ENCODE data around the gene SH2D4B.

Gene SH2D4B

DNA sequence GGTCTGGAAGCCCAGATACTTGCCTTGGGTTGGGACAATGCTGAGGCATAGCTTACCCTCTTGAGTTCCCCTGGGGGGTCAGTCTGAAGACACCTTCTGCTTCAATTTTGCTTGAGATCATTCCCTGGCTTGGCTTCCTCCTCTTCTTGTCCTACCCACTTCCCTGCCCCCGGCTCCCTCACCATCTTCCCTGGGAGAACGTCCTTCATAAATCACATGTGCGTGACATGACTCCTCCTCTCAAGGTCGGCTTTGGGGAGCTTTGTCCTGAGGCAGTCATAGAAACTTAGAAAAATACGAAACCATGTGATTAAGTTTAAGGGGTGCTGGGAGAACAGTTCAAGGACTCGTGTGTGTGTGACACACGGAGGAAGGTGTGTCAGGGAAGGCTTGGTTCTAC, 122.6 kb downstream of the SH2D4B start:
- no peak overlapping the region for H3K4me3 Mint-ChIP-seq

GRCh38 chr10:80660736-80661135, 123.0 kb downstream of the SH2D4B start:
- no peak overlapping the region for H3K4me3 Mint-ChIP-seq
- peaks cover 3% of the 10 kb centered on the region for H3K27me3 Mint-ChIP-seq
- H3K36me3 Mint-ChIP-seq (ENCODE audit: low read depth): no peaks in the 10 kb centered on the region
- H3K4me1 Mint-ChIP-seq (ENCODE audit: low read depth): peaks cover 19% of the 10 kb centered on the region
- intact Hi-C loops (cut with micrococcal nuclease): loop anchor here (10.0 kb wide), 1 partner anchor 354 kb away; no protein-coding TSS in a partner anchor
- no peaks in the 10 kb centered on the region for H3K9me3 Mint-ChIP-seq
- no peak overlapping the region for H3K27ac Mint-ChIP-seq

More for the DNA sequence above, 122.6 kb downstream of the SH2D4B start:
- intact Hi-C loops (cut with micrococcal nuclease): loop anchor here (10.0 kb wide), 1 partner anchor 355 kb away; no protein-coding TSS in a partner anchor
- Mint-ChIP-seq H3K4me1 (ENCODE audit: low read depth) (peaks cover 19% of the 10 kb centered on the region), H3K27ac (no peak overlapping the region), H3K9me3 (no peaks in the 10 kb centered on the region), H3K36me3 (ENCODE audit: low read depth) (no peaks in the 10 kb centered on the region), H3K27me3 (peaks cover 3% of the 10 kb centered on the region)

DNA sequence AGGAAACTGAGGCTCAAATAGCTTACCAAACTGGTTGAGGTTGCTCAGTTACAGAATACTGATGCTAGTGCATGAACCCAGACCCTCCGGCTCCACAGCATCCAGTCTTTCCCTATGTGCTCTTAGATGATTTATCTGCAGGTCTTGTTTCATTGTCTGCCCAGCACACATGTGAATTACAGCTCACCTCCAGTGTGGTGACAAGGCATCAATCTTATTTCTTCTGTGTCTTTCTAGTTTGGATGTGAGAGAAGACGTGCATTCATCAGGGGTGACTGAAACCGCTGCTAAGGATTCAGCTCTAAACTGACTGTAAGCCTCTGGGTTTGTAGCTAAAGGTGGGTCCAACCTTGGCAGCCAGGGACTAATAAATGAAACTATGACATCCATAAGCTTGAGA, 123.8 kb downstream of the SH2D4B start:
- no peaks in the 10 kb centered on the region for H3K9me3 Mint-ChIP-seq
- H3K4me3 Mint-ChIP-seq: no peak overlapping the region
- peaks cover 3% of the 10 kb centered on the region for H3K27me3 Mint-ChIP-seq
- H3K27ac Mint-ChIP-seq: no peak overlapping the region
- no peaks in the 10 kb centered on the region for H3K36me3 Mint-ChIP-seq (ENCODE audit: low read depth)
- H3K4me1 Mint-ChIP-seq (ENCODE audit: low read depth): peaks cover 19% of the 10 kb centered on the region
- intact Hi-C loops (cut with micrococcal nuclease): loop anchor here (10.0 kb wide), 1 partner anchor 353 kb away; no protein-coding TSS in a partner anchor

DNA sequence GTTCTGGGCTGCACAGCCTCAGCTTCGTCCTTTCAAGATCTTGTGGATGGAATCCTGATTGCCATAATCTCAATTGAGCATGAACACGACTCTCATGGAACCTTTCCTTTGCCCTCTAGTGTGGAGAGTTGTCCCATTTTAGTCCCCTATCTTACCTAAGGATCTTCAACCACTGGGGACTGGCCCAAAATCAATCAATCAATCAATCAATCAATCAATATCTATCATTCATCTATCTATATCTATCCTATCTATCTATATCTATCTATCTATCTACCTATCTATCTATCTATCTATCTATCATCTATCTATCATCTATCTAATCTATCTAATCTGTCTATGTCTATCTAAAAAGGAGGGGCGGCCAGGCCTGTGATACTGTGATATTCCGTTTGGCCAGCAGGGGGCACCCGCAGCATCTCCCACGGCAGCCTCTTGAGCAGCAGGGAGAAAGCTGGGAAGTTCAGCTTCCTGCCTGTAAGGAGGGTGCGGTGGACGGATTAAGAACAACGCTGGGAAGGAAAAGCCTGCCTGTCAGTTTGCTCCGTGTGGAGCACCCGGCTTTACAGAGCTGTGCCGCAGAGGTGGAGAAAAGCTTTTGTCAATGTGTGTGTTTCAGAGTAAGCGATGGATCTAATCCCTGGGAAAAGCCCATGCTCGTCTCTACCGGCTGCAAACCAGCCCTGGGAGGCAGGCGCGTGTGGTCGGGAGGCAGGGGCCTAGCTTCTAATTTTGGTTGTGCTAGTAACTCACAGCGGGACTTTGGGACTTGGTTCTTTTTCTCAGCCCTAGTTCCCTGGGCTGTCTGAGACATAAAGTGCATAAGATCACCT, 124.9 kb downstream of the SH2D4B start:
- intact Hi-C loops (cut with micrococcal nuclease): loop anchor here (10.0 kb wide), 1 partner anchor 352 kb away; no protein-coding TSS in a partner anchor
- Mint-ChIP-seq H3K9me3 (no peaks in the 10 kb centered on the region), H3K36me3 (ENCODE audit: low read depth) (no peaks in the 10 kb centered on the region), H3K27me3 (peaks cover 5% of the 10 kb centered on the region), H3K4me1 (ENCODE audit: low read depth) (peaks cover 19% of the 10 kb centered on the region), H3K27ac (no peak overlapping the region), H3K4me3 (peak overlapping the region; percentile 37)

- Mint-ChIP-seq H3K27ac (no peak overlapping the region), H3K36me3 (ENCODE audit: low read depth) (no peaks in the 10 kb centered on the region), H3K4me3 (no peak overlapping the region), H3K27me3 (peaks cover 5% of the 10 kb centered on the region), H3K9me3 (no peaks in the 10 kb centered on the region), H3K4me1 (ENCODE audit: low read depth) (peaks cover 19% of the 10 kb centered on the region)
- intact Hi-C loops (cut with micrococcal nuclease): loop anchor here (1.0 to 10.0 kb wide), 2 partner anchors 260 to 351 kb away; no protein-coding TSS in a partner anchor
Observed at GRCh38 chr10:80664071-80664680, 126.5 kb downstream of the SH2D4B start.

- Mint-ChIP-seq H3K4me3 (no peak overlapping the region), H3K36me3 (ENCODE audit: low read depth) (no peaks in the 10 kb centered on the region), H3K9me3 (no peaks in the 10 kb centered on the region), H3K4me1 (ENCODE audit: low read depth) (no peaks in the 10 kb centered on the region), H3K27me3 (peaks cover 2% of the 10 kb centered on the region), H3K27ac (no peak overlapping the region)
- intact Hi-C loops (cut with micrococcal nuclease): loop anchor here (10.0 kb wide), 1 partner anchor 345 kb away; no protein-coding TSS in a partner anchor
Observed at GRCh38 chr10:80669485-80669884, 131.8 kb downstream of the SH2D4B start.

- intact Hi-C loops (cut with micrococcal nuclease): no loop called here
- Mint-ChIP-seq H3K27ac (no peak overlapping the region), H3K27me3 (peaks cover 2% of the 10 kb centered on the region), H3K9me3 (no peaks in the 10 kb centered on the region), H3K4me3 (no peak overlapping the region), H3K36me3 (ENCODE audit: low read depth) (no peaks in the 10 kb centered on the region), H3K4me1 (ENCODE audit: low read depth) (no peaks in the 10 kb centered on the region)
Observed at GRCh38 chr10:80670774-80671173, 133.1 kb downstream of the SH2D4B start.

DNA sequence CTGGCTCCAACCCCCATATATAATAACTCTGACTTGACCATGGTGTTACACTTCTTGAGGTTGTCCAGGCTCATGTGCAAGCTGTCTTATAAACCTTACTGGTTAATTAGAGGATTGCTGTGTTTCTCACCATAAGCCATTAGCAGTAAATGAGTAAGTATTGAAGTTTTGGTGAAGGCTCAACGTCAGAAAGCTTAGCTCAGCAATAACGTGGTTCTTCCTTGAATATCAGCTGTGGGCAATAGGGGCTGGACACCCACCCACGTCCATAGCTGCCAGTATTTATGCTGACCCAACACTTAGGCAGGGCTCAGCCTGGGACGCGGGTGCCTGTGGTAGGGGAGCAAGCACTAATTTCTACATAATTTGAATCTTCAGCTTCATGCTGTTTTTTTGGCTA, 134.1 kb downstream of the SH2D4B start:
- no peaks in the 10 kb centered on the region for H3K9me3 Mint-ChIP-seq
- no peak overlapping the region for H3K4me3 Mint-ChIP-seq
- H3K27me3 Mint-ChIP-seq: peaks cover under 1% of the 10 kb centered on the region
- intact Hi-C loops (cut with micrococcal nuclease): no loop called here
- no peak overlapping the region for H3K27ac Mint-ChIP-seq
- H3K36me3 Mint-ChIP-seq (ENCODE audit: low read depth): no peaks in the 10 kb centered on the region
- no peaks in the 10 kb centered on the region for H3K4me1 Mint-ChIP-seq (ENCODE audit: low read depth)

GRCh38 chr10:80672613-80673012, 134.9 kb downstream of the SH2D4B start:
- no peaks in the 10 kb centered on the region for H3K36me3 Mint-ChIP-seq (ENCODE audit: low read depth)
- intact Hi-C loops (cut with micrococcal nuclease): no loop called here
- H3K4me3 Mint-ChIP-seq: no peak overlapping the region
- no peaks in the 10 kb centered on the region for H3K27me3 Mint-ChIP-seq
- no peaks in the 10 kb centered on the region for H3K4me1 Mint-ChIP-seq (ENCODE audit: low read depth)
- no peaks in the 10 kb centered on the region for H3K9me3 Mint-ChIP-seq
- H3K27ac Mint-ChIP-seq: no peak overlapping the region

DNA sequence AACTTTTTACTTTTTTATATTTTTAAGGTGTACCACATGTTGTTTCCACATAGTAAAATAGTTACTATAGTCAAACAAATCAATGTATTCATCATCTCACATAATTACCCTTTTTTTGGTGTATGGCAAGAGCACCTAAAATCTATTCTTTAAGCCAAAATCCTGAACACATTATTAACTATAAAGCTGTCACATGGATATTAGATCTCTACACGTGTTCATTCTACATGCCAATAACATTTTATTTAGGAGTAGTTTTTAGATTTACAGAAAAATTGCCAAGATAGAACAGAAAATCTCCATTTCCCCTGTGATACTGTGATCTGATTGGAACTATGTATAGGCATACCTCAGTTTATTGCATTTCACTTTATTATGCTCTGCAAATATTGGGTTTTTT, 137.1 kb downstream of the SH2D4B start:
- no peak overlapping the region for H3K4me3 Mint-ChIP-seq
- H3K36me3 Mint-ChIP-seq (ENCODE audit: low read depth): no peaks in the 10 kb centered on the region
- intact Hi-C loops (cut with micrococcal nuclease): no loop called here

GRCh38 chr10:80681142-80681541, 143.4 kb downstream of the SH2D4B start:
- intact Hi-C loops (cut with micrococcal nuclease): no loop called here
- no peaks in the 10 kb centered on the region for H3K4me1 Mint-ChIP-seq (ENCODE audit: low read depth)
- H3K9me3 Mint-ChIP-seq: no peaks in the 10 kb centered on the region
- H3K4me3 Mint-ChIP-seq: no peak overlapping the region
- no peak overlapping the region for H3K27ac Mint-ChIP-seq
- H3K27me3 Mint-ChIP-seq: peaks cover 4% of the 10 kb centered on the region
- no peaks in the 10 kb centered on the region for H3K36me3 Mint-ChIP-seq (ENCODE audit: low read depth)

More for the DNA sequence above, 137.1 kb downstream of the SH2D4B start:
- H3K9me3 Mint-ChIP-seq: no peaks in the 10 kb centered on the region
- no peak overlapping the region for H3K27ac Mint-ChIP-seq
- no peaks in the 10 kb centered on the region for H3K4me1 Mint-ChIP-seq (ENCODE audit: low read depth)
- H3K27me3 Mint-ChIP-seq: no peaks in the 10 kb centered on the region

DNA sequence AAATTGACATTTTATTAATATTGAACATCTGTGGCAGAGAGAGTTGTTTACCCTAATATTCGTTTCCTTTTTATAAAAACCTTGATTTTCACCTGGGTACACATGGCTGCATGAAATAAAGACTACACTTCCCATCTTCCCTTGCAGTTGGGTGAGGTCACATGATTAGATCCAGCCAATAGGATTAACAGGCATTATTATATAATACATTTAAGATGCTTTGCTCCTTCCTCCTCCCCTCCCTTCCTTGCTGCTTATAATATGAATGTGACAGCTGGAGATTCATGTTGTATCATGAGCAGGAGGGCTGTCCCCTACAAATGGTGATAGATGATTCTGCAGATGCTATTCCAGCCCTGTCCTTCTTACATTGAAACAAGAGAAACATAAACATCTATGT, 146.6 kb downstream of the SH2D4B start:
- H3K9me3 Mint-ChIP-seq: no peaks in the 10 kb centered on the region

GRCh38 chr10:80685355-80685754, 147.7 kb downstream of the SH2D4B start:
- Mint-ChIP-seq H3K27me3 (peaks cover 12% of the 10 kb centered on the region), H3K4me1 (ENCODE audit: low read depth) (no peaks in the 10 kb centered on the region), H3K9me3 (no peaks in the 10 kb centered on the region), H3K4me3 (no peak overlapping the region), H3K27ac (no peak overlapping the region), H3K36me3 (ENCODE audit: low read depth) (no peaks in the 10 kb centered on the region)
- intact Hi-C loops (cut with micrococcal nuclease): no loop called here

More for the DNA sequence above, 146.6 kb downstream of the SH2D4B start:
- no peaks in the 10 kb centered on the region for H3K4me1 Mint-ChIP-seq (ENCODE audit: low read depth)
- H3K27me3 Mint-ChIP-seq: peaks cover 4% of the 10 kb centered on the region
- H3K4me3 Mint-ChIP-seq: no peak overlapping the region
- no peak overlapping the region for H3K27ac Mint-ChIP-seq
- H3K36me3 Mint-ChIP-seq (ENCODE audit: low read depth): no peaks in the 10 kb centered on the region
- intact Hi-C loops (cut with micrococcal nuclease): no loop called here

DNA sequence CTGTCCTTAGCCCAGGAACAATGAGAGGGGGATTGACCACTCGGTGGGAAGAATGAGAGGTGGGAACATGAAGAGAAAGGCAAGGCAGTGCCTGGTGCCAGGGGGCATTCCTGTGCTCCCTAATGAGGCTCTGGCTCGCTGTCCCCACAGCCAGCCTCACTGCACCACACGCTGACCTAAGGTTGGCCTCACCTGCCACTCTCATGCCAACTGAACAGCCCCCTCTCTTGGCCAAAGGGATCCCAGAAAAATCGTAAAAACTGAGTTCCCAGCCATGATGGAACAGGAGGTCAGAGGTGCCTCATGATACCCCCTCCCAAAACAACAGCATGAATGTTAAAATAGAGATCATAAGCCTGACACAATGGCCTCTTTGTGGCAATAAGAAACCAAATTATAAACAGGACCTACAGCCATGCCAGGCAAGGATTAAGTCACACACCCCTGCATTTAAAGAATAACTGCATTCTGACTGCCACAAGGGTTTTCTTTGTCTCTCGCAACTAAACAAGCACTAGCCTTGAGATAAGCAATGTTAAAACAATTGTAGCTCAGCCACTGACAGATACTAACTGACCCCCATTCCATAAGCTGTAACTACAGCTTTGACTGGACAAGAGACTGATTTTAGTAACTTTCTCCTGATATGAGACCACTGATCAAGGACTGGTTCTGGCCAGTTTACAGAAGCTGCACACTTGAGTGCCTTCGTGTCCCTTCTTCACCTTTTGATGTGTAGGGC, 149.2 kb downstream of the SH2D4B start:
- Mint-ChIP-seq H3K4me3 (no peak overlapping the region), H3K27ac (no peak overlapping the region), H3K4me1 (ENCODE audit: low read depth) (no peaks in the 10 kb centered on the region), H3K27me3 (peaks cover 15% of the 10 kb centered on the region), H3K9me3 (no peaks in the 10 kb centered on the region), H3K36me3 (ENCODE audit: low read depth) (no peaks in the 10 kb centered on the region)
- intact Hi-C loops (cut with micrococcal nuclease): no loop called here
